Natural killer cell (primary cell): ENCODE measurements around the gene SRSF2. TPM values are rescaled to one million over a fixed set of nuclear protein-coding genes. Genes with fewer than 3 reads are reported as not detected.

Experiments
- ATAC-seq, 3 donors: fragments of 150-1000 bp in 2 of 3; fragments of 200-7000 bp in 1 of 3; cut with Tn5 transposase; 1 replicate in 1 of 3; 2 replicates in 2 of 3; pipeline ENCODE4 v1.10.0; 2021; ENCODE audit warnings: mild to moderate bottlenecking in 2 of 3, moderate library complexity in 2 of 3
- DNase-seq, 2 donors: peaks; one replicate each; pipeline versions ENCODE4 v3.0.0 to v3.0.0-alpha.2; 2013 to 2021; ENCODE audit warnings: mixed read lengths in 1 of 2
- H3K27ac ChIP-seq: one replicate; pipeline ENCODE4 v1.5.1; 2013; ENCODE audit warnings: mild to moderate bottlenecking, low read length
- H3K27me3 ChIP-seq: one replicate; pipeline ENCODE4 v1.6.1; 2013; ENCODE audit warnings: low read length; ENCODE audit not compliant: control insufficient read depth, insufficient read depth
- H3K36me3 ChIP-seq: one replicate; pipeline ENCODE4 v1.6.1; 2013; ENCODE audit warnings: low read length; ENCODE audit not compliant: control insufficient read depth, insufficient read depth
- H3K4me1 ChIP-seq: one replicate; pipeline ENCODE4 v1.6.1; 2013; ENCODE audit warnings: low read length; ENCODE audit not compliant: control insufficient read depth, insufficient read depth
- H3K4me3 ChIP-seq: one replicate; pipeline ENCODE4 v1.5.1; 2013; ENCODE audit warnings: low read length
- H3K9me3 ChIP-seq: one replicate; pipeline ENCODE4 v1.6.1; 2013; ENCODE audit warnings: low read length; ENCODE audit not compliant: control insufficient read depth, insufficient read depth
- H3K27ac Mint-ChIP-seq, 2 donors: one replicate each; pipeline ENCODE4 v1.8.0; 2022; ENCODE audit warnings: mild to moderate bottlenecking in 2 of 2, mixed read lengths in 2 of 2, moderate library complexity in 1 of 2
- H3K27me3 Mint-ChIP-seq, 2 donors: one replicate each; pipeline ENCODE4 v1.8.0; 2022; ENCODE audit warnings: low read depth in 2 of 2, mixed read lengths in 2 of 2
- H3K36me3 Mint-ChIP-seq: one replicate; pipeline ENCODE4 v1.8.0; 2022; ENCODE audit warnings: mixed read lengths
- H3K4me1 Mint-ChIP-seq, 2 donors: one replicate each; pipeline ENCODE4 v1.8.0; 2022; ENCODE audit warnings: mixed read lengths in 2 of 2
- H3K4me3 Mint-ChIP-seq: one replicate; pipeline ENCODE4 v1.8.0; 2022; ENCODE audit warnings: mild to moderate bottlenecking, moderate library complexity, mixed read lengths
- H3K9me3 Mint-ChIP-seq, 2 donors: one replicate each; pipeline ENCODE4 v1.8.0; 2022; ENCODE audit warnings: mixed read lengths in 2 of 2
- CTCF ChIP-seq: fragments of 200-600 bp; IDR thresholded peaks from one replicate; pipeline ENCODE4 v1.8.0; 2022; ENCODE audit warnings: antibody characterized with exemption
- WGBS: methylation state at CpG from one replicate; pipeline ENCODE4 v1.1.7; 2013; ENCODE audit warnings: missing lambda C conversion rate; ENCODE audit not compliant: insufficient coverage; 5-methylcytosine and 5-hydroxymethylcytosine counted together
- intact Hi-C: fragments of 100-400 bp; cut with micrococcal nuclease; formaldehyde crosslinking; loops from one replicate; pipeline ENCODE4 v1.14.2; 2022
- total RNA-seq, 4 donors: library from RNA; stranded (reverse); fragments of 120-200 nt in 1 of 4; gene quantifications; one replicate each; pipeline versions ENCODE4 v1.2.3 to v1.2.4, GENCODE V29; 2013 to 2022

SRSF2 gene
- total RNA-seq, 3 donors from 2014 or later (not counting 1 experiment from before 2014, with no cell fraction given): 402 to 548 (median 503) TPM

- peaks cover 53% of the 10 kb centered on the region for H3K36me3 ChIP-seq
- Mint-ChIP-seq H3K4me1 (peaks cover 53 to 61% of the 10 kb centered on the region in 2 donors), H3K27me3 (no peaks in the 10 kb centered on the region), H3K9me3 (no peaks in the 10 kb centered on the region), H3K27ac (peak overlapping the region; percentile 99 to 100), H3K36me3 (peaks cover 29% of the 10 kb centered on the region), H3K4me3 (peak overlapping the region; percentile 94)
- no peak for TF ChIP-seq CTCF
- no peaks in the 10 kb centered on the region for H3K9me3 ChIP-seq
- H3K4me3 ChIP-seq: no peak overlapping the region
- H3K27me3 ChIP-seq: no peaks in the 10 kb centered on the region
- peaks cover 27% of the 10 kb centered on the region for H3K4me1 ChIP-seq
- intact Hi-C loops: loop anchor here (1.0 to 10.0 kb wide), 2 partner anchors 8 to 470 kb away; partner anchors contain the start of gene UBALD2
- DNase-seq: peak in 1 of 2 donors; percentile 66
- H3K27ac ChIP-seq: peak overlapping the region; percentile 98
- WGBS: 2% methylated on average over 4 of the region's 5 CpGs
- no peak for ATAC-seq
Observed at GRCh38 chr17:76735006-76735405, 2.1 kb downstream of the SRSF2 start.

- Mint-ChIP-seq H3K27ac (peak overlapping the region; percentile 99 to 100), H3K4me3 (peak overlapping the region; percentile 94), H3K4me1 (peaks cover 53 to 60% of the 10 kb centered on the region in 2 donors), H3K36me3 (peaks cover 29% of the 10 kb centered on the region), H3K9me3 (no peaks in the 10 kb centered on the region), H3K27me3 (no peaks in the 10 kb centered on the region)
- DNase-seq: peak in 1 of 2 donors; percentile 48
- intact Hi-C loops: loop anchor here (10.0 kb wide), 1 partner anchor 469 kb away; the partner anchor contains the start of gene UBALD2
- Histone ChIP-seq H3K27ac (peak overlapping the region; percentile 98), H3K4me1 (peaks cover 26% of the 10 kb centered on the region), H3K4me3 (no peak overlapping the region), H3K36me3 (peaks cover 55% of the 10 kb centered on the region), H3K9me3 (no peaks in the 10 kb centered on the region), H3K27me3 (no peaks in the 10 kb centered on the region)
- no peak for ATAC-seq
- no peak for TF ChIP-seq CTCF
- WGBS: 12% methylated on average over 5 of the region's 8 CpGs
Observed at GRCh38 chr17:76734080-76734840, 2.9 kb downstream of the SRSF2 start.

GRCh38 chr17:76733618-76733957 lies 3.5 kb downstream of the SRSF2 start:
- WGBS: no CpG with 5 or more reads among the region's 1 CpG
- Mint-ChIP-seq H3K4me1 (peaks cover 46 to 53% of the 10 kb centered on the region in 2 donors), H3K27ac (peak overlapping the region; percentile 99 to 100), H3K27me3 (no peaks in the 10 kb centered on the region), H3K4me3 (peak overlapping the region; percentile 94), H3K9me3 (no peaks in the 10 kb centered on the region), H3K36me3 (peaks cover 29% of the 10 kb centered on the region)
- Histone ChIP-seq H3K27ac (no peak overlapping the region), H3K4me3 (no peak overlapping the region), H3K27me3 (no peaks in the 10 kb centered on the region), H3K36me3 (peaks cover 55% of the 10 kb centered on the region), H3K4me1 (peaks cover 31% of the 10 kb centered on the region), H3K9me3 (no peaks in the 10 kb centered on the region)
- TF ChIP-seq CTCF: no peak
- no peak for ATAC-seq
- DNase-seq: peak in 1 of 2 donors; percentile 23
- intact Hi-C loops: loop anchor here (10.0 kb wide), 1 partner anchor 469 kb away; the partner anchor contains the start of gene UBALD2
